Activated T-cell treated with anti-CD3 and anti-CD28 coated beads, Interleukin-2, amount 50 U/mL, for 24 hours (primary cell): ENCODE measurements around the gene WNT11.

ENCODE experiments used
- DNase-seq: peaks from one replicate; pipeline ENCODE4 v3.0.0-alpha.2; 2020
- H3K27ac Mint-ChIP-seq: 2 replicates; pipeline ENCODE4 v1.8.0; 2020; ENCODE audit warnings: mild to moderate bottlenecking, mixed read lengths
- H3K27me3 Mint-ChIP-seq: 2 replicates; pipeline ENCODE4 v1.8.0; 2020; ENCODE audit warnings: mixed read lengths
- H3K36me3 Mint-ChIP-seq: 2 replicates; pipeline ENCODE4 v1.8.0; 2020; ENCODE audit warnings: low read depth, mixed read lengths
- H3K4me1 Mint-ChIP-seq: 2 replicates; pipeline ENCODE4 v1.8.0; 2020; ENCODE audit warnings: low read depth, mixed read lengths
- H3K4me3 Mint-ChIP-seq: 2 replicates; pipeline ENCODE4 v1.8.0; 2020; ENCODE audit warnings: mild to moderate bottlenecking, moderate library complexity, mixed read lengths
- H3K9me3 Mint-ChIP-seq: 2 replicates; pipeline ENCODE4 v1.8.0; 2020; ENCODE audit warnings: mixed read lengths

Gene WNT11

GRCh38 chr11:76217653-76218160 is 11.4 kb upstream of the WNT11 start:
- DNase-seq, result no peak
- no peak overlapping the region for H3K4me3 Mint-ChIP-seq
- no peak overlapping the region for H3K27ac Mint-ChIP-seq
- no peaks in the 10 kb centered on the region for H3K4me1 Mint-ChIP-seq
- peaks cover 7% of the 10 kb centered on the region for H3K27me3 Mint-ChIP-seq
- H3K9me3 Mint-ChIP-seq, result no peaks in the 10 kb centered on the region
- no peaks in the 10 kb centered on the region for H3K36me3 Mint-ChIP-seq

- Mint-ChIP-seq H3K27ac (no peak overlapping the region), H3K4me1 (no peaks in the 10 kb centered on the region), H3K27me3 (peaks cover 17% of the 10 kb centered on the region), H3K9me3 (no peaks in the 10 kb centered on the region), H3K4me3 (no peak overlapping the region), H3K36me3 (no peaks in the 10 kb centered on the region)
- DNase-seq, result no peak
These were observed 10.4 kb upstream of the WNT11 start for GRCh38 chr11:76216536-76217325.

GRCh38 chr11:76215941-76216340 is 9.6 kb upstream of the WNT11 start:
- no peaks in the 10 kb centered on the region for H3K9me3 Mint-ChIP-seq
- no peak for DNase-seq
- no peaks in the 10 kb centered on the region for H3K36me3 Mint-ChIP-seq
- H3K4me3 Mint-ChIP-seq, result no peak overlapping the region
- H3K4me1 Mint-ChIP-seq, result no peaks in the 10 kb centered on the region
- H3K27ac Mint-ChIP-seq, result no peak overlapping the region
- peaks cover 25% of the 10 kb centered on the region for H3K27me3 Mint-ChIP-seq

- no peak for DNase-seq
- no peaks in the 10 kb centered on the region for H3K9me3 Mint-ChIP-seq
- H3K4me1 Mint-ChIP-seq, result peaks cover 1% of the 10 kb centered on the region
- no peaks in the 10 kb centered on the region for H3K36me3 Mint-ChIP-seq
- peaks cover 26% of the 10 kb centered on the region for H3K27me3 Mint-ChIP-seq
- no peak overlapping the region for H3K27ac Mint-ChIP-seq
- no peak overlapping the region for H3K4me3 Mint-ChIP-seq
These were observed 8.8 kb upstream of the WNT11 start for GRCh38 chr11:76214968-76215548.

GRCh38 chr11:76214186-76214585 is 7.9 kb upstream of the WNT11 start:
- no peak overlapping the region for H3K27ac Mint-ChIP-seq
- no peaks in the 10 kb centered on the region for H3K9me3 Mint-ChIP-seq
- H3K4me3 Mint-ChIP-seq, result no peak overlapping the region
- DNase-seq, result no peak
- no peaks in the 10 kb centered on the region for H3K36me3 Mint-ChIP-seq
- H3K27me3 Mint-ChIP-seq, result peaks cover 29% of the 10 kb centered on the region
- peaks cover 5% of the 10 kb centered on the region for H3K4me1 Mint-ChIP-seq

GRCh38 chr11:76212086-76213035 is 6.1 kb upstream of the WNT11 start:
- peaks cover 38% of the 10 kb centered on the region for H3K27me3 Mint-ChIP-seq
- peaks cover 17% of the 10 kb centered on the region for H3K4me1 Mint-ChIP-seq
- H3K27ac Mint-ChIP-seq, result no peak overlapping the region
- H3K36me3 Mint-ChIP-seq, result no peaks in the 10 kb centered on the region
- no peaks in the 10 kb centered on the region for H3K9me3 Mint-ChIP-seq
- no peak overlapping the region for H3K4me3 Mint-ChIP-seq
- no peak for DNase-seq

- no peaks in the 10 kb centered on the region for H3K36me3 Mint-ChIP-seq
- H3K4me1 Mint-ChIP-seq, result peaks cover 23% of the 10 kb centered on the region
- no peak overlapping the region for H3K27ac Mint-ChIP-seq
- DNase-seq, result no peak
- no peaks in the 10 kb centered on the region for H3K9me3 Mint-ChIP-seq
- peaks cover 47% of the 10 kb centered on the region for H3K27me3 Mint-ChIP-seq
- H3K4me3 Mint-ChIP-seq, result peak overlapping the region; percentile 39
These were observed 4.9 kb upstream of the WNT11 start for GRCh38 chr11:76210931-76211851.

- Mint-ChIP-seq H3K4me3 (peak overlapping the region; percentile 51), H3K36me3 (no peaks in the 10 kb centered on the region), H3K9me3 (no peaks in the 10 kb centered on the region), H3K4me1 (peaks cover 29% of the 10 kb centered on the region), H3K27me3 (peaks cover 57% of the 10 kb centered on the region), H3K27ac (no peak overlapping the region)
- DNase-seq, result peak; percentile 61
These were observed 4.0 kb upstream of the WNT11 start for GRCh38 chr11:76209973-76210930.

- peaks cover 65% of the 10 kb centered on the region for H3K27me3 Mint-ChIP-seq
- H3K36me3 Mint-ChIP-seq, result no peaks in the 10 kb centered on the region
- DNase-seq, result peak; percentile 53
- no peaks in the 10 kb centered on the region for H3K9me3 Mint-ChIP-seq
- peak overlapping the region; percentile 51 for H3K4me3 Mint-ChIP-seq
- H3K27ac Mint-ChIP-seq, result no peak overlapping the region
- H3K4me1 Mint-ChIP-seq, result peaks cover 29% of the 10 kb centered on the region
These were observed 3.2 kb upstream of the WNT11 start for GRCh38 chr11:76209375-76209972.

GRCh38 chr11:76208438-76209374 is 2.4 kb upstream of the WNT11 start:
- Mint-ChIP-seq H3K9me3 (no peaks in the 10 kb centered on the region), H3K4me3 (peak overlapping the region; percentile 71), H3K4me1 (peaks cover 29% of the 10 kb centered on the region), H3K27me3 (peaks cover 72% of the 10 kb centered on the region), H3K27ac (no peak overlapping the region), H3K36me3 (no peaks in the 10 kb centered on the region)
- DNase-seq, result peak; percentile 87

GRCh38 chr11:76207642-76208401 is 1.5 kb upstream of the WNT11 start:
- Mint-ChIP-seq H3K4me1 (peaks cover 29% of the 10 kb centered on the region), H3K36me3 (no peaks in the 10 kb centered on the region), H3K9me3 (no peaks in the 10 kb centered on the region), H3K27me3 (peaks cover 73% of the 10 kb centered on the region), H3K4me3 (peak overlapping the region; percentile 71), H3K27ac (no peak overlapping the region)
- DNase-seq, result peak; percentile 88
